B cell (primary cell): ENCODE data around the gene DNAAF5. TPM values are rescaled to one million over a fixed set of nuclear protein-coding genes. Genes with fewer than 3 reads are reported as not detected.

ENCODE experiments used
- ATAC-seq: fragments of 200-7000 bp; cut with Tn5 transposase; one replicate; pipeline ENCODE4 v1.10.0; 2021; ENCODE audit warnings: low read depth, mild to moderate bottlenecking, moderate number of reproducible peaks, moderate library complexity
- CTCF ChIA-PET: fragments of 350-600 bp; sonication (Branson Sonifier 250); formaldehyde crosslinking; loops from one replicate; lab custom pipeline; 2021; ENCODE audit warnings: antibody characterized with exemption, inconsistent platforms; lab: Charles Lee
- POLR2A ChIA-PET: fragments of 350-600 bp; sonication (Branson Sonifier 250); formaldehyde crosslinking; loops from one replicate; lab custom pipeline; 2021; ENCODE audit warnings: antibody characterized with exemption; lab: Charles Lee
- DNase-seq: peaks from one replicate; pipeline ENCODE4 v3.0.0; 2013
- H2AFZ ChIP-seq: 2 replicates; pipeline ENCODE4 v1.6.1; 2012; ENCODE audit warnings: mild to moderate bottlenecking, low read depth, low read length; ENCODE audit not compliant: insufficient read depth, poor library complexity, severe bottlenecking
- H3K27ac ChIP-seq, 2 donors: 1 replicate in 1 of 2; 2 replicates in 1 of 2; pipeline ENCODE4 v1.5.1; 2012 to 2013; ENCODE audit warnings: low read length in 2 of 2, mild to moderate bottlenecking in 2 of 2, moderate library complexity in 1 of 2
- H3K27me3 ChIP-seq, 4 experiments: fragments of 200-600 bp in 1 of 4; sonication (generic) in 1 of 4; replicated peaks in 1 of 4; 1 replicate in 2 of 4; 2 replicates in 2 of 4; pipeline versions ENCODE4 v1.6.1 to v1.7.0; 2013 to 2016; ENCODE audit warnings: low read length in 3 of 4, mild to moderate bottlenecking in 2 of 4, mixed read lengths in 1 of 4, moderate library complexity in 1 of 4; ENCODE audit not compliant: insufficient read depth in 4 of 4, control insufficient read depth in 3 of 4; ENCODE audit errors: control extremely low read depth in 1 of 4
- H3K36me3 ChIP-seq, 2 experiments: replicated peaks in 1 of 2; 1 replicate in 1 of 2; 2 replicates in 1 of 2; pipeline versions ENCODE4 v1.6.1 to v1.7.1; 2013; ENCODE audit warnings: low read length in 1 of 2; ENCODE audit not compliant: insufficient read depth in 2 of 2, control insufficient read depth in 1 of 2; ENCODE audit errors: control extremely low read depth in 1 of 2, extremely low read depth in 1 of 2
- H3K4me1 ChIP-seq, 2 donors: fragments of 200-600 bp in 1 of 2; sonication (generic) in 1 of 2; 1 replicate in 1 of 2; 2 replicates in 1 of 2; pipeline versions ENCODE4 v1.5.1 to v1.6.1; 2013 to 2017; ENCODE audit warnings: low read length in 2 of 2; ENCODE audit not compliant: control insufficient read depth in 2 of 2, insufficient read depth in 2 of 2
- H3K4me2 ChIP-seq: replicated peaks from 2 replicates; pipeline ENCODE3; 2012; ENCODE audit warnings: mild to moderate bottlenecking, low read depth, low read length; ENCODE audit not compliant: poor library complexity, severe bottlenecking
- H3K4me3 ChIP-seq, 5 experiments: fragments of 200-600 bp in 1 of 5; sonication (generic) in 1 of 5; 1 replicate in 3 of 5; 2 replicates in 2 of 5; pipeline versions ENCODE4 v1.5.1 to v1.7.0; 2011 to 2016; ENCODE audit warnings: low read length in 4 of 5, mild to moderate bottlenecking in 4 of 5, low read depth in 2 of 5, control low read depth in 1 of 5, moderate library complexity in 1 of 5; ENCODE audit not compliant: insufficient read depth in 1 of 5; ENCODE audit errors: control extremely low read depth in 1 of 5, extremely low read depth in 1 of 5
- H3K79me2 ChIP-seq: fragments of 200-600 bp; sonication (generic); one replicate; pipeline ENCODE4 v1.6.0; 2016; ENCODE audit warnings: low read length; ENCODE audit not compliant: control insufficient read depth, insufficient read depth
- H3K9ac ChIP-seq: fragments of 200-600 bp; sonication (generic); 2 replicates; pipeline ENCODE4 v1.6.1; 2017; ENCODE audit warnings: mild to moderate bottlenecking, low read length, moderate library complexity
- H3K9me3 ChIP-seq, 3 donors: one replicate each; pipeline versions ENCODE4 v1.6.1 to v1.7.1; 2013; ENCODE audit warnings: low read length in 2 of 3; ENCODE audit not compliant: control insufficient read depth in 2 of 3, insufficient read depth in 1 of 3; ENCODE audit errors: control extremely low read depth in 1 of 3
- H4K20me1 ChIP-seq: 2 replicates; pipeline ENCODE4 v1.6.0; 2012; ENCODE audit warnings: mild to moderate bottlenecking, low read length; ENCODE audit not compliant: insufficient read depth, control insufficient read depth, poor library complexity, severe bottlenecking
- H3K27ac Mint-ChIP-seq: one replicate; pipeline ENCODE4 v1.8.0; 2021; ENCODE audit warnings: mixed read lengths
- H3K27me3 Mint-ChIP-seq: one replicate; pipeline ENCODE4 v1.8.0; 2021; ENCODE audit warnings: mixed read lengths
- H3K4me1 Mint-ChIP-seq: one replicate; pipeline ENCODE4 v1.8.0; 2021; ENCODE audit warnings: mixed read lengths
- H3K4me3 Mint-ChIP-seq: one replicate; pipeline ENCODE4 v1.8.0; 2021; ENCODE audit warnings: mixed read lengths
- H3K9me3 Mint-ChIP-seq: one replicate; pipeline ENCODE4 v1.8.0; 2022; ENCODE audit warnings: mixed read lengths; ENCODE audit not compliant: insufficient read depth
- CTCF ChIP-seq: fragments of 200-600 bp; IDR thresholded peaks from one replicate; pipeline ENCODE4 v1.8.0; 2022; ENCODE audit warnings: antibody characterized with exemption, mild to moderate bottlenecking
- EZH2 ChIP-seq: IDR thresholded peaks from 2 replicates; pipeline ENCODE4 v1.6.1; 2012; ENCODE audit warnings: borderline replicate concordance, low read depth, mild to moderate bottlenecking, moderate library complexity, low read length; ENCODE audit not compliant: insufficient read depth, poor library complexity, severe bottlenecking
- WGBS: methylation state at CpG from one replicate; pipeline ENCODE4 v1.1.5; 2013; ENCODE audit warnings: missing lambda C conversion rate; ENCODE audit not compliant: insufficient coverage; 5-methylcytosine and 5-hydroxymethylcytosine counted together
- intact Hi-C: fragments of 100-400 bp; cut with micrococcal nuclease; formaldehyde crosslinking; loops from one replicate; pipeline ENCODE4 v1.10.0; 2022
- polyA plus RNA-seq: library from polyadenylated mRNA; depleted of rRNA; stranded (reverse); fragments of >200 nt; gene quantifications from 2 replicates; pipeline ENCODE4 v1.2.3, GENCODE V29; 2012
- total RNA-seq, 2 donors: library from RNA; stranded (reverse); fragments of 120-200 nt in 1 of 2; gene quantifications; 1 replicate in 1 of 2; 2 replicates in 1 of 2; pipeline versions ENCODE4 v1.2.3 to v1.2.4, GENCODE V29; 2013 to 2022

The DNAAF5 gene
- total and polyA plus RNA-seq, 2 donors (not counting 1 experiment from before 2014, with no cell fraction given): 18.0 to 21.4 TPM

DNA sequence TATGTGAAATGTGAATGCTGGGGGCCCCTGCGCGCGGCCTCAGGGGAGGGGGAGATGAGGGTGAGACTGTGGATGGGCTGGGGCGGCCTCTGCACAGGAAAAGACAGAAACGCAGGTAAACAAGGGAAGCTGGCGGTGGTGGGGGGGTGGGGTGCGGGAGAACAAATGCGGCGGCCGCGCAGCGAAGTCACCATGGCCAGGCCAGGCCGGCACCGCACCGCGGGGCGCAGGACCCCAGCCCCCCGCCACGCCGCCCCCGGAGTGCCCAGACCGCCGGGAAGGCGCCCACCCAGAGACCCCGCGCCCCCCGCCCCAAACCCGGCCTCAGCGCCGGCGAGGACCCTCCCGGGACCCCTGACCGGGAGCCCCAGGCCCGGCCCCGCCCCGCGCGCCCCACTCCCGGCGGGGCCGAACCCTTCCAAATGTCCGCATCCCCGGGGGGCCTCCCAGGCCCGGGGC is 14.5 kb upstream of the DNAAF5 start:
- H3K4me3 ChIP-seq: peak overlapping the region in 2 of 5 experiments; percentile 24 to 37
- no peak for TF ChIP-seq EZH2
- TF ChIP-seq CTCF: no peak

GRCh38 chr7:712381-713138 is 13.9 kb upstream of the DNAAF5 start:
- Histone ChIP-seq H3K4me3 (peak overlapping the region in 2 of 5 experiments; percentile 24 to 37), H3K27ac (no peak overlapping the region), H3K9me3 (peaks cover 0 to 1% (median 0%) of the 10 kb centered on the region in 3 donors), H3K79me2 (no peaks in the 10 kb centered on the region), H3K9ac (no peak overlapping the region), H4K20me1 (no peaks in the 10 kb centered on the region), H3K4me2 (peak overlapping the region; percentile 75), H3K4me1 (peaks cover 4 to 7% of the 10 kb centered on the region in 2 donors), H2AFZ (peak overlapping the region; percentile 22), H3K36me3 (no peaks in the 10 kb centered on the region), H3K27me3 (peaks cover 0 to 5% (median 0%) of the 10 kb centered on the region in 4 experiments)
- no peak overlapping the region for H3K27ac Mint-ChIP-seq
- TF ChIP-seq CTCF: no peak
- no peak for TF ChIP-seq EZH2
- ATAC-seq: peak; percentile 17
- H3K4me3 Mint-ChIP-seq: peak overlapping the region; percentile 55
- 11% methylated on average over 47 of the region's 74 CpGs for WGBS
- ChIA-PET POLR2A (no interaction called here), CTCF (no interaction called here)
- H3K4me1 Mint-ChIP-seq: peaks cover 13% of the 10 kb centered on the region
- intact Hi-C loops: no loop called here
- DNase-seq: no peak
- peaks cover 5% of the 10 kb centered on the region for H3K27me3 Mint-ChIP-seq
- no peaks in the 10 kb centered on the region for H3K9me3 Mint-ChIP-seq

More for the DNA sequence above, 14.5 kb upstream of the DNAAF5 start:
- no peaks in the 10 kb centered on the region for H3K9me3 Mint-ChIP-seq
- H3K9ac ChIP-seq: no peak overlapping the region
- H3K4me1 Mint-ChIP-seq: peaks cover 13% of the 10 kb centered on the region
- peaks cover 5% of the 10 kb centered on the region for H3K27me3 Mint-ChIP-seq
- H3K27ac ChIP-seq: no peak overlapping the region
- H4K20me1 ChIP-seq: no peaks in the 10 kb centered on the region
- ATAC-seq: no peak
- intact Hi-C loops: no loop called here
- no peak for DNase-seq
- H3K9me3 ChIP-seq: no peaks in the 10 kb centered on the region
- 12% methylated on average over 42 of the region's 44 CpGs for WGBS
- no peak overlapping the region for H3K27ac Mint-ChIP-seq
- ChIA-PET POLR2A (no interaction called here), CTCF (no interaction called here)
- peak overlapping the region; percentile 75 for H3K4me2 ChIP-seq
- no peaks in the 10 kb centered on the region for H3K79me2 ChIP-seq
- H3K4me3 Mint-ChIP-seq: no peak overlapping the region
- peak overlapping the region; percentile 22 for H2AFZ ChIP-seq
- peaks cover 4 to 7% of the 10 kb centered on the region in 2 donors for H3K4me1 ChIP-seq
- H3K27me3 ChIP-seq: peaks cover 0 to 5% (median 0%) of the 10 kb centered on the region in 4 experiments
- no peaks in the 10 kb centered on the region for H3K36me3 ChIP-seq
